CD8-positive, alpha-beta memory T cell (primary cell): ENCODE results near the gene CALML6. TPM values are rescaled to one million over a fixed set of nuclear protein-coding genes. Genes with fewer than 3 reads are reported as not detected.

Experiments
- CTCF ChIA-PET: fragments of 350-600 bp; sonication (Branson Sonifier 250); formaldehyde crosslinking; loops from one replicate; lab custom pipeline; 2021; ENCODE audit warnings: antibody characterized with exemption; lab: Charles Lee
- POLR2A ChIA-PET: fragments of 350-600 bp; sonication (Branson Sonifier 250); formaldehyde crosslinking; loops from one replicate; lab custom pipeline; 2021; ENCODE audit warnings: antibody characterized with exemption; lab: Charles Lee
- DNase-seq, 5 donors: peaks; one replicate each; pipeline versions ENCODE4 v3.0.0 to v3.0.0-alpha.2; 2020 to 2022; ENCODE audit warnings: mixed read lengths in 1 of 5
- H3K27ac ChIP-seq: one replicate; pipeline ENCODE4 v1.7.0; 2013; ENCODE audit warnings: low read depth, mild to moderate bottlenecking, low read length, moderate library complexity
- H3K27me3 ChIP-seq: 2 replicates; pipeline ENCODE4 v1.7.0; 2013; ENCODE audit warnings: low read length, mild to moderate bottlenecking; ENCODE audit not compliant: insufficient read depth, poor library complexity, severe bottlenecking
- H3K36me3 ChIP-seq: 2 replicates; pipeline ENCODE4 v1.7.0; 2013; ENCODE audit warnings: mild to moderate bottlenecking, low read length, moderate library complexity; ENCODE audit not compliant: insufficient read depth
- H3K4me1 ChIP-seq: 2 replicates; pipeline ENCODE4 v1.7.0; 2013; ENCODE audit warnings: mild to moderate bottlenecking, low read length, moderate library complexity; ENCODE audit not compliant: insufficient read depth
- H3K4me3 ChIP-seq: 2 replicates; pipeline ENCODE4 v1.7.0; 2013; ENCODE audit warnings: mild to moderate bottlenecking, low read length
- H3K9me3 ChIP-seq: 2 replicates; pipeline ENCODE4 v1.7.0; 2013; ENCODE audit warnings: mild to moderate bottlenecking, low read length
- H3K27ac Mint-ChIP-seq, 8 donors: one replicate each; pipeline ENCODE4 v1.8.0; 2020 to 2021; ENCODE audit warnings: mixed read lengths in 8 of 8, mild to moderate bottlenecking in 6 of 8, inconsistent platforms in 3 of 8, moderate library complexity in 3 of 8
- H3K27me3 Mint-ChIP-seq, 2 donors: one replicate each; pipeline ENCODE4 v1.8.0; 2020 to 2021; ENCODE audit warnings: mixed read lengths in 2 of 2, mild to moderate bottlenecking in 1 of 2, moderate library complexity in 1 of 2
- H3K36me3 Mint-ChIP-seq, 3 donors: one replicate each; pipeline ENCODE4 v1.8.0; 2020 to 2021; ENCODE audit warnings: mixed read lengths in 3 of 3, inconsistent platforms in 1 of 3, mild to moderate bottlenecking in 1 of 3
- H3K4me1 Mint-ChIP-seq, 3 donors: one replicate each; pipeline ENCODE4 v1.8.0; 2020 to 2021; ENCODE audit warnings: mixed read lengths in 3 of 3, inconsistent platforms in 1 of 3, mild to moderate bottlenecking in 1 of 3
- H3K4me3 Mint-ChIP-seq, 7 donors: one replicate each; pipeline ENCODE4 v1.8.0; 2020 to 2021; ENCODE audit warnings: mixed read lengths in 7 of 7, mild to moderate bottlenecking in 6 of 7, moderate library complexity in 4 of 7, inconsistent platforms in 2 of 7
- H3K9me3 Mint-ChIP-seq, 5 donors: one replicate each; pipeline ENCODE4 v1.8.0; 2020 to 2022; ENCODE audit warnings: mixed read lengths in 5 of 5, mild to moderate bottlenecking in 3 of 5, moderate library complexity in 2 of 5, inconsistent platforms in 1 of 5
- polyA plus RNA-seq: library from polyadenylated mRNA; unstranded; fragments of 300-500 nt; fragmentation: Illumina TruSeq; gene quantifications from one replicate; pipeline ENCODE4 v1.2.3, GENCODE V29; 2021
- total RNA-seq, 2 experiments: library from RNA; stranded (reverse); gene quantifications; one replicate each; pipeline ENCODE4 v1.2.3, GENCODE V29; 2021

Gene CALML6
- total and polyA plus RNA-seq, 3 experiments from 2014 or later = 0.46 to 0.78 TPM; not detected in 1

- Mint-ChIP-seq H3K27me3 (peaks cover 17 to 29% of the 10 kb centered on the region in 2 donors), H3K9me3 (peaks cover 0 to 4% (median 0%) of the 10 kb centered on the region in 5 donors), H3K4me3 (no peak overlapping the region), H3K27ac (no peak overlapping the region), H3K36me3 (peaks cover 0 to 2% (median 0%) of the 10 kb centered on the region in 3 donors), H3K4me1 (no peaks in the 10 kb centered on the region)
- no peak overlapping the region for H3K27ac ChIP-seq
- no peaks in the 10 kb centered on the region for H3K4me1 ChIP-seq
- H3K27me3 ChIP-seq = peaks cover 5% of the 10 kb centered on the region
- DNase-seq = no peak
- no peaks in the 10 kb centered on the region for H3K36me3 ChIP-seq
- H3K4me3 ChIP-seq = no peak overlapping the region
- POLR2A ChIA-PET = no interaction called here
- no peaks in the 10 kb centered on the region for H3K9me3 ChIP-seq
- CTCF ChIA-PET = no interaction called here
Observed at GRCh38 chr1:1963570-1963969, 48.5 kb downstream of the CALML6 start.

DNA sequence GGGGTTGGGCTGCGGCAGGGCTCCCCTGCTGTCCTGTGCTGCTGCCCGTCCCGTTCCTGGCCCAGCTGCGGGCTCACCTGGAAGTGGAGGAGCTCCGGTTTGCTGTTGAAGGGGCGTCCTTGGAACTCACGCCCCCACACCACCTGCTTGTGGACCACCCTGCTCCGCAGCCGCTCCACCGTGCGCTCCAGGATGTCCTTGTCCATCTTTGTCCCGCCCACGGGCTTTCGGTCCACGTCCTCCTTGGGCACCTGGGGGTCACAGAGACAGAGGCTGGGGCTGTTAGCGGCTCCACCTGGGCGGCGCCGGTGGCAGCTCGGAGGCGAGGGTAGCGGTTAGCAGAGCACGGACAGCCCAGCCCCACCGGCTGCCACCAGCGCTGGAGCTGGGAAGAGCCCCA lies 49.8 kb downstream of the CALML6 start:
- peaks cover 4% of the 10 kb centered on the region for H3K27me3 ChIP-seq
- no peak overlapping the region for H3K4me3 Mint-ChIP-seq
- H3K27me3 Mint-ChIP-seq = peaks cover 12 to 24% of the 10 kb centered on the region in 2 donors
- no peaks in the 10 kb centered on the region for H3K4me1 Mint-ChIP-seq
- H3K4me3 ChIP-seq = no peak overlapping the region
- H3K36me3 ChIP-seq = no peaks in the 10 kb centered on the region
- ChIA-PET CTCF (no interaction called here), POLR2A (no interaction called here)
- no peak for DNase-seq
- H3K4me1 ChIP-seq = no peaks in the 10 kb centered on the region
- no peak overlapping the region for H3K27ac ChIP-seq
- peaks cover 0 to 4% (median 0%) of the 10 kb centered on the region in 5 donors for H3K9me3 Mint-ChIP-seq
- H3K27ac Mint-ChIP-seq = no peak overlapping the region
- peaks cover 0 to 2% (median 0%) of the 10 kb centered on the region in 3 donors for H3K36me3 Mint-ChIP-seq
- H3K9me3 ChIP-seq = no peaks in the 10 kb centered on the region

- CTCF ChIA-PET = interaction anchor here (1.3 kb wide), 1 partner anchor 16 kb away, joined by 3 read pairs; no protein-coding TSS in a partner anchor
Observed at GRCh38 chr1:1965546-1965945, 50.5 kb downstream of the CALML6 start.

GRCh38 chr1:1966071-1966740 lies 51.1 kb downstream of the CALML6 start:
- Histone ChIP-seq H3K4me1 (no peaks in the 10 kb centered on the region), H3K4me3 (no peak overlapping the region), H3K9me3 (no peaks in the 10 kb centered on the region), H3K27me3 (no peaks in the 10 kb centered on the region), H3K27ac (no peak overlapping the region), H3K36me3 (no peaks in the 10 kb centered on the region)
- Mint-ChIP-seq H3K4me3 (no peak overlapping the region), H3K36me3 (peaks cover 0 to 2% (median 0%) of the 10 kb centered on the region in 3 donors), H3K4me1 (no peaks in the 10 kb centered on the region), H3K27me3 (peaks cover 5 to 15% of the 10 kb centered on the region in 2 donors), H3K9me3 (peaks cover 0 to 4% (median 0%) of the 10 kb centered on the region in 5 donors), H3K27ac (no peak overlapping the region)
- DNase-seq = no peak
- CTCF ChIA-PET = interaction anchor here (1.3 kb wide), 1 partner anchor 16 kb away, joined by 3 read pairs; no protein-coding TSS in a partner anchor
- POLR2A ChIA-PET = no interaction called here

More at GRCh38 chr1:1965546-1965945, 50.5 kb downstream of the CALML6 start:
- no peaks in the 10 kb centered on the region for H3K9me3 ChIP-seq
- Mint-ChIP-seq H3K4me1 (no peaks in the 10 kb centered on the region), H3K27me3 (peaks cover 11 to 21% of the 10 kb centered on the region in 2 donors), H3K36me3 (peaks cover 0 to 2% (median 0%) of the 10 kb centered on the region in 3 donors), H3K4me3 (no peak overlapping the region), H3K27ac (no peak overlapping the region), H3K9me3 (peaks cover 0 to 4% (median 0%) of the 10 kb centered on the region in 5 donors)
- DNase-seq = no peak
- no peaks in the 10 kb centered on the region for H3K4me1 ChIP-seq
- no peak overlapping the region for H3K4me3 ChIP-seq
- POLR2A ChIA-PET = no interaction called here
- no peaks in the 10 kb centered on the region for H3K36me3 ChIP-seq
- H3K27me3 ChIP-seq = no peaks in the 10 kb centered on the region
- no peak overlapping the region for H3K27ac ChIP-seq

Other genes with a start within 250 kb of the CALML6 start
- 10 to 100 TPM; 29.7 to 29.9 TPM for gene SLC35E2B, start 222.5 kb upstream of the CALML6 start, total RNA-seq
- gene SLC35E2B, start 222.5 kb upstream of the CALML6 start, polyA plus RNA-seq = 47.5 TPM
- 10 to 100 TPM; 68.8 to 70.7 TPM for gene CDK11A, start 190.9 kb upstream of the CALML6 start, total RNA-seq
- 18.4 TPM for gene CDK11A, start 190.9 kb upstream of the CALML6 start, polyA plus RNA-seq
- 10 to 100 TPM; 75.4 to 77.0 TPM for gene NADK, start 136.8 kb upstream of the CALML6 start, total RNA-seq
- gene NADK, start 136.8 kb upstream of the CALML6 start, polyA plus RNA-seq = 29.9 TPM
- gene GNB1, start 24.2 kb upstream of the CALML6 start, total RNA-seq = 100 to 1,000 TPM; 436 to 470 TPM
- 114 TPM for gene GNB1, start 24.2 kb upstream of the CALML6 start, polyA plus RNA-seq
- gene TMEM52, start 4.0 kb downstream of the CALML6 start, total RNA-seq = 1 to 10 TPM in 1 of 2 experiments, under 1 TPM in 1; 0.94 to 1.4 TPM
- gene TMEM52, start 4.0 kb downstream of the CALML6 start, polyA plus RNA-seq = 0.32 TPM
- gene CFAP74, start 88.5 kb downstream of the CALML6 start, total RNA-seq = not detected
- gene CFAP74, start 88.5 kb downstream of the CALML6 start, polyA plus RNA-seq = not detected
- gene GABRD, start 104.1 kb downstream of the CALML6 start, total RNA-seq = not detected
- gene GABRD, start 104.1 kb downstream of the CALML6 start, polyA plus RNA-seq = not detected
- gene PRKCZ, start 135.2 kb downstream of the CALML6 start, total RNA-seq = 10 to 100 TPM; 13.8 to 15.4 TPM
- gene PRKCZ, start 135.2 kb downstream of the CALML6 start, polyA plus RNA-seq = 17.4 TPM